HepG2 (cell line): ENCODE data around the gene CCNF. TPM values are rescaled to one million over a fixed set of nuclear protein-coding genes. Genes with fewer than 3 reads are reported as not detected.

Source experiments
- ATAC-seq: fragments of 200-7000 bp; cut with Tn5 transposase; 3 replicates; pipeline ENCODE4 v1.9.1; 2020; ENCODE audit warnings: mild to moderate bottlenecking, moderate library complexity
- BruUV-seq: library from RNA; stranded (reverse); fragments of 400-500 nt; replicated peaks from 2 replicates; lab custom pipeline; 2021; lab: Mats Ljungman, UMichigan
- CTCF ChIA-PET: fragments of 300-600 bp; formaldehyde crosslinking; extraction: SDS; loops from one replicate; lab custom pipeline; 2021; ENCODE audit warnings: low total read pairs, inconsistent platforms, low intra/inter-chr PET ratio; lab: Yijun Ruan, JAX
- POLR2A ChIA-PET: fragments of 350-600 bp; sonication (Branson Sonifier 250); formaldehyde crosslinking; loops from one replicate; lab custom pipeline; 2020; ENCODE audit warnings: antibody characterized with exemption, inconsistent platforms; lab: Yijun Ruan, JAX
- DNase-seq: peaks from one replicate; pipeline ENCODE4 v3.0.0-alpha.2; 2015; ENCODE audit warnings: low spot score
- FAIRE-seq: peaks from 3 replicates; lab custom pipeline; 2011; peaks lifted over from hg19 to GRCh38; lab: Jason Lieb, UNC
- H2AFZ ChIP-seq: one replicate; pipeline ENCODE4 v1.6.1; 2011; ENCODE audit warnings: low read length, inconsistent platforms
- H3K27ac ChIP-seq: fragments of 300-600 bp; 3 replicates; pipeline ENCODE4 v1.8.0; 2011; ENCODE audit warnings: mixed run types, mild to moderate bottlenecking, mixed read lengths, low read length, inconsistent platforms; ENCODE audit not compliant: insufficient read depth; ENCODE audit errors: extremely low read length
- H3K27me3 ChIP-seq, 2 experiments: fragments of 200-600 bp in 1 of 2; 2 replicates in 1 of 2; 3 replicates in 1 of 2; pipeline versions ENCODE4 v1.6.0 to v1.8.0; 2011; ENCODE audit warnings: low read length in 2 of 2, mild to moderate bottlenecking in 2 of 2, moderate library complexity in 2 of 2, inconsistent platforms in 1 of 2; ENCODE audit not compliant: insufficient read depth in 2 of 2, control insufficient read depth in 1 of 2
- H3K36me3 ChIP-seq, 2 experiments: fragments of 200-600 bp in 1 of 2; replicated peaks in 1 of 2; 2 replicates in 1 of 2; 3 replicates in 1 of 2; pipeline versions ENCODE4 v1.5.1 to v1.8.0; 2011; ENCODE audit warnings: low read length in 2 of 2, inconsistent platforms in 1 of 2; ENCODE audit not compliant: insufficient read depth in 2 of 2, control insufficient read depth in 1 of 2
- H3K4me1 ChIP-seq: 2 replicates; pipeline ENCODE4 v1.5.1; 2012; ENCODE audit warnings: low read length, inconsistent platforms; ENCODE audit not compliant: insufficient read depth
- H3K4me2 ChIP-seq: 2 replicates; pipeline ENCODE4 v1.6.0; 2011; ENCODE audit warnings: low read depth, low read length, inconsistent platforms
- H3K4me3 ChIP-seq, 3 experiments: fragments of 200-600 bp in 1 of 3; sonication (generic), shearing (Covaris generic) in 1 of 3; replicated peaks in 1 of 3; 2 replicates each; pipeline ENCODE4 v1.5.1; 2011 to 2016; ENCODE audit warnings: low read length in 3 of 3, inconsistent platforms in 2 of 3, low read depth in 2 of 3, mild to moderate bottlenecking in 2 of 3, control low read depth in 1 of 3, mixed read lengths in 1 of 3; ENCODE audit not compliant: insufficient read depth in 1 of 3
- H3K79me2 ChIP-seq: one replicate; pipeline ENCODE4 v1.6.1; 2011; ENCODE audit warnings: low read length, inconsistent platforms; ENCODE audit not compliant: insufficient read depth
- H3K9ac ChIP-seq: 2 replicates; pipeline ENCODE4 v1.6.0; 2011; ENCODE audit warnings: mild to moderate bottlenecking, low read depth, low read length, inconsistent platforms; ENCODE audit not compliant: insufficient read depth
- H3K9me3 ChIP-seq: 2 replicates; pipeline ENCODE4 v1.5.1; 2012; ENCODE audit warnings: mild to moderate bottlenecking, low read length
- H4K20me1 ChIP-seq: 2 replicates; pipeline ENCODE4 v1.6.0; 2011; ENCODE audit warnings: inconsistent platforms, mild to moderate bottlenecking, low read length, moderate library complexity; ENCODE audit not compliant: insufficient read depth
- BHLHE40 ChIP-seq: IDR thresholded peaks from 2 replicates; pipeline ENCODE4 v1.6.1; 2011; ENCODE audit warnings: low read length, improper control_type of control experiment
- BRD4 ChIP-seq: sonication (generic); formaldehyde crosslinking; IDR thresholded peaks from 2 replicates; pipeline ENCODE4 v1.4.0; 2020; ENCODE audit warnings: missing genetic modification reagents
- ETV5 ChIP-seq: IDR thresholded peaks from 2 replicates; pipeline ENCODE4 v1.6.1; 2018; ENCODE audit warnings: missing biosample characterization, missing genetic modification reagents, inconsistent platforms, borderline replicate concordance
- ETV6 ChIP-seq: sonication (generic); formaldehyde crosslinking; conservative IDR thresholded peaks from 2 replicates; pipeline ENCODE4 v1.4.0; 2020; ENCODE audit warnings: missing genetic modification reagents
- HES4 ChIP-seq: sonication (generic); formaldehyde crosslinking; IDR thresholded peaks from 2 replicates; pipeline ENCODE4 v1.9.0; 2021; ENCODE audit warnings: mild to moderate bottlenecking, missing genetic modification reagents, borderline replicate concordance
- KAT8 ChIP-seq: IDR thresholded peaks from 2 replicates; pipeline ENCODE4 v1.6.1; 2016; ENCODE audit warnings: missing genetic modification reagents, missing compliant biosample characterization
- PHF8 ChIP-seq: sonication (generic); formaldehyde crosslinking; IDR thresholded peaks from 2 replicates; pipeline ENCODE4 v1.5.0; 2020; ENCODE audit warnings: missing genetic modification reagents
- PRPF4 ChIP-seq: fragments of 200-400 bp; formaldehyde crosslinking; IDR thresholded peaks from 2 replicates; pipeline ENCODE4 v1.6.1; 2016; ENCODE audit warnings: low read length, low read depth; ENCODE audit not compliant: poor library complexity, severe bottlenecking
- ZNF263 ChIP-seq: sonication (generic); formaldehyde crosslinking; IDR thresholded peaks from 2 replicates; pipeline ENCODE4 v1.4.0; 2020; ENCODE audit warnings: missing genetic modification reagents
- ZNF317 ChIP-seq: sonication (generic); formaldehyde crosslinking; IDR thresholded peaks from 2 replicates; pipeline ENCODE4 v1.5.0; 2020; ENCODE audit warnings: mild to moderate bottlenecking, missing genetic modification reagents
- ZNF446 ChIP-seq: sonication (generic); formaldehyde crosslinking; IDR thresholded peaks from 2 replicates; pipeline ENCODE4 v1.5.0; 2020; ENCODE audit warnings: mild to moderate bottlenecking, missing genetic modification reagents
- ZNF451 ChIP-seq: sonication (generic); formaldehyde crosslinking; IDR thresholded peaks from 2 replicates; pipeline ENCODE4 v1.5.0; 2020; ENCODE audit warnings: mild to moderate bottlenecking, missing genetic modification reagents
- ZNF501 ChIP-seq: sonication (generic); formaldehyde crosslinking; IDR thresholded peaks from 2 replicates; pipeline ENCODE4 v1.5.1; 2020; ENCODE audit warnings: mild to moderate bottlenecking, moderate library complexity, missing genetic modification reagents
- WGBS: methylation state at CpG from one replicate; pipeline ENCODE4 v1.1.6; 2017; ENCODE audit warnings: low lambda C conversion rate; 5-methylcytosine and 5-hydroxymethylcytosine counted together
- in situ Hi-C: cut with HindIII; loops from 2 replicates; pipeline ENCODE4 v1.10.0; 2017; ENCODE audit warnings: low pct_unique_long_range_greater_than_20kb; ENCODE audit not compliant: extremely low pct_ligation_motif_present
- intact Hi-C: fragments of 100-400 bp; cut with micrococcal nuclease; formaldehyde crosslinking; loops from one replicate; pipeline ENCODE4 v1.10.0; 2022; ENCODE audit not compliant: unreplicated experiment
- polyA plus RNA-seq, 8 experiments: library from polyadenylated mRNA; depleted of rRNA in 3 of 8; stranded (reverse) in 7 of 8; unstranded in 1 of 8; fragments of >200 nt; fragmentation: Illumina TruSeq in 4 of 8; extraction: Trizol in 4 of 8; gene quantifications; 2 replicates each; pipeline versions ENCODE4 v1.2.1 to v1.2.3, GENCODE V29; 2011 to 2016; ENCODE audit warnings: low read depth in 4 of 8, missing spikeins in 1 of 8, mixed read lengths in 1 of 8; ENCODE audit not compliant: insufficient read depth in 1 of 8
- total RNA-seq, 5 experiments: library from RNA; depleted of rRNA; stranded (reverse); fragments of >200 nt; fragmentation: Illumina TruSeq; extraction: Trizol; gene quantifications; 2 replicates each; pipeline ENCODE4 v1.2.3, GENCODE V29; 2016; ENCODE audit warnings: low read depth in 1 of 5
- TF ChIP-seq, protein P1 (sequence below): IDR thresholded peaks from 2 replicates; pipeline ENCODE4 v1.6.1; 2018; ENCODE audit warnings: missing genetic modification reagents
- TF ChIP-seq, protein P2 (sequence below): sonication (generic); IDR thresholded peaks from 2 replicates; pipeline ENCODE4 v1.6.1; 2016; ENCODE audit warnings: low read depth, borderline replicate concordance
- TF ChIP-seq, protein P3 (sequence below): IDR thresholded peaks from 2 replicates; pipeline ENCODE4 v1.4.0; 2020; ENCODE audit warnings: mild to moderate bottlenecking, missing genetic modification reagents
- TF ChIP-seq, protein P4 (sequence below): sonication (generic); formaldehyde crosslinking; IDR thresholded peaks from 2 replicates; pipeline ENCODE4 v1.4.0; 2020; ENCODE audit warnings: missing genetic modification reagents

The CCNF gene
- total and polyA plus RNA-seq, 2 of the 13 experiments (the other 11 are each of a cell fraction or from before 2014, with no cell fraction given), result 6.4 to 22.8 TPM

GRCh38 chr16:2471653-2472487 lies 42.6 kb downstream of the CCNF start:
- H3K27ac ChIP-seq, result no peak overlapping the region
- H3K27me3 ChIP-seq, result peaks cover 8 to 25% of the 10 kb centered on the region in 2 experiments
- H2AFZ ChIP-seq, result no peak overlapping the region
- ChIA-PET POLR2A (interaction anchor here (1.4 kb wide), 1 partner anchor 12 kb away, joined by 4 read pairs; the partner anchor contains the start of gene TEDC2), CTCF (no interaction called here)
- no peaks in the 10 kb centered on the region for H3K36me3 ChIP-seq
- H3K4me2 ChIP-seq, result peak overlapping the region; percentile 89
- in situ Hi-C loops, result no loop called here
- BruUV-seq, result no TSS peak
- intact Hi-C loops, result loop anchor here (5.0 kb wide), 1 partner anchor 40 kb away; no protein-coding TSS in a partner anchor
- peak overlapping the region; percentile 4 to 85 (median 38); a peak in 5 of 6 replicates for H3K4me3 ChIP-seq
- FAIRE-seq (no peak), ATAC-seq (peak; percentile 31), DNase-seq (no peak)
- peak overlapping the region; percentile 7; the same call in 1 of the 2 replicates for H3K9ac ChIP-seq
- H4K20me1 ChIP-seq, result peaks cover 9% of the 10 kb centered on the region; the same call in 1 of the 2 replicates
- no peaks in the 10 kb centered on the region for H3K79me2 ChIP-seq
- peaks cover 64% of the 10 kb centered on the region for H3K4me1 ChIP-seq
- 14% methylated on average over 5 of the region's 61 CpGs for WGBS
- no peaks in the 10 kb centered on the region for H3K9me3 ChIP-seq
- peak; percentile 58 for TF ChIP-seq PHF8
- TF ChIP-seq, protein P1, sequence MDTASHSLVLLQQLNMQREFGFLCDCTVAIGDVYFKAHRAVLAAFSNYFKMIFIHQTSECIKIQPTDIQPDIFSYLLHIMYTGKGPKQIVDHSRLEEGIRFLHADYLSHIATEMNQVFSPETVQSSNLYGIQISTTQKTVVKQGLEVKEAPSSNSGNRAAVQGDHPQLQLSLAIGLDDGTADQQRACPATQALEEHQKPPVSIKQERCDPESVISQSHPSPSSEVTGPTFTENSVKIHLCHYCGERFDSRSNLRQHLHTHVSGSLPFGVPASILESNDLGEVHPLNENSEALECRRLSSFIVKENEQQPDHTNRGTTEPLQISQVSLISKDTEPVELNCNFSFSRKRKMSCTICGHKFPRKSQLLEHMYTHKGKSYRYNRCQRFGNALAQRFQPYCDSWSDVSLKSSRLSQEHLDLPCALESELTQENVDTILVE (CRISPR knock-in tag), result no peak
- TF ChIP-seq BHLHE40, result peak; percentile 55; the same call in 1 of the 2 replicates
- TF ChIP-seq PRPF4, result no peak
- TF ChIP-seq BRD4, result peak; percentile 17; the same call in 1 of the 2 replicates
- 0 out of 2 replicates have a peak, but pooled peaks have one; percentile 18 for TF ChIP-seq ETV6 (CRISPR knock-in tag)
- TF ChIP-seq ZNF501 (CRISPR knock-in tag), result 0 out of 2 replicates have a peak, but pooled peaks have one; percentile 38
- TF ChIP-seq, protein P2, sequence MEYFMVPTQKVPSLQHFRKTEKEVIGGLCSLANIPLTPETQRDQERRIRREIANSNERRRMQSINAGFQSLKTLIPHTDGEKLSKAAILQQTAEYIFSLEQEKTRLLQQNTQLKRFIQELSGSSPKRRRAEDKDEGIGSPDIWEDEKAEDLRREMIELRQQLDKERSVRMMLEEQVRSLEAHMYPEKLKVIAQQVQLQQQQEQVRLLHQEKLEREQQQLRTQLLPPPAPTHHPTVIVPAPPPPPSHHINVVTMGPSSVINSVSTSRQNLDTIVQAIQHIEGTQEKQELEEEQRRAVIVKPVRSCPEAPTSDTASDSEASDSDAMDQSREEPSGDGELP, result peak; percentile 86; the same call in 1 of the 2 replicates
- peak; percentile 19; the same call in 1 of the 2 replicates for TF ChIP-seq ZNF263
- TF ChIP-seq ETV5 (CRISPR knock-in tag), result peak; percentile 40; the same call in 1 of the 2 replicates
- TF ChIP-seq, protein P3, sequence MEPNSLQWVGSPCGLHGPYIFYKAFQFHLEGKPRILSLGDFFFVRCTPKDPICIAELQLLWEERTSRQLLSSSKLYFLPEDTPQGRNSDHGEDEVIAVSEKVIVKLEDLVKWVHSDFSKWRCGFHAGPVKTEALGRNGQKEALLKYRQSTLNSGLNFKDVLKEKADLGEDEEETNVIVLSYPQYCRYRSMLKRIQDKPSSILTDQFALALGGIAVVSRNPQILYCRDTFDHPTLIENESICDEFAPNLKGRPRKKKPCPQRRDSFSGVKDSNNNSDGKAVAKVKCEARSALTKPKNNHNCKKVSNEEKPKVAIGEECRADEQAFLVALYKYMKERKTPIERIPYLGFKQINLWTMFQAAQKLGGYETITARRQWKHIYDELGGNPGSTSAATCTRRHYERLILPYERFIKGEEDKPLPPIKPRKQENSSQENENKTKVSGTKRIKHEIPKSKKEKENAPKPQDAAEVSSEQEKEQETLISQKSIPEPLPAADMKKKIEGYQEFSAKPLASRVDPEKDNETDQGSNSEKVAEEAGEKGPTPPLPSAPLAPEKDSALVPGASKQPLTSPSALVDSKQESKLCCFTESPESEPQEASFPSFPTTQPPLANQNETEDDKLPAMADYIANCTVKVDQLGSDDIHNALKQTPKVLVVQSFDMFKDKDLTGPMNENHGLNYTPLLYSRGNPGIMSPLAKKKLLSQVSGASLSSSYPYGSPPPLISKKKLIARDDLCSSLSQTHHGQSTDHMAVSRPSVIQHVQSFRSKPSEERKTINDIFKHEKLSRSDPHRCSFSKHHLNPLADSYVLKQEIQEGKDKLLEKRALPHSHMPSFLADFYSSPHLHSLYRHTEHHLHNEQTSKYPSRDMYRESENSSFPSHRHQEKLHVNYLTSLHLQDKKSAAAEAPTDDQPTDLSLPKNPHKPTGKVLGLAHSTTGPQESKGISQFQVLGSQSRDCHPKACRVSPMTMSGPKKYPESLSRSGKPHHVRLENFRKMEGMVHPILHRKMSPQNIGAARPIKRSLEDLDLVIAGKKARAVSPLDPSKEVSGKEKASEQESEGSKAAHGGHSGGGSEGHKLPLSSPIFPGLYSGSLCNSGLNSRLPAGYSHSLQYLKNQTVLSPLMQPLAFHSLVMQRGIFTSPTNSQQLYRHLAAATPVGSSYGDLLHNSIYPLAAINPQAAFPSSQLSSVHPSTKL (CRISPR knock-in tag), result 0 out of 2 replicates have a peak, but pooled peaks have one; percentile 20
- peak; percentile 41; the same call in 1 of the 2 replicates for TF ChIP-seq KAT8 (CRISPR knock-in tag)
- peak; percentile 23 for TF ChIP-seq HES4 (CRISPR knock-in tag)
- TF ChIP-seq, protein P4, sequence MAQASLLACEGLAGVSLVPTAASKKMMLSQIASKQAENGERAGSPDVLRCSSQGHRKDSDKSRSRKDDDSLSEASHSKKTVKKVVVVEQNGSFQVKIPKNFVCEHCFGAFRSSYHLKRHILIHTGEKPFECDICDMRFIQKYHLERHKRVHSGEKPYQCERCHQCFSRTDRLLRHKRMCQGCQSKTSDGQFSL (CRISPR knock-in tag), result 0 out of 2 replicates have a peak, but pooled peaks have one; percentile 22
- no peak for TF ChIP-seq ZNF317 (CRISPR knock-in tag)
- TF ChIP-seq ZNF451 (CRISPR knock-in tag), result peak; percentile 27; the same call in 1 of the 2 replicates
- peak; percentile 93 for TF ChIP-seq ZNF446 (CRISPR knock-in tag)
